ENCODE data around the gene DNAH7.
"Not testable (repeated sequence)": the region's sequence is repeated elsewhere in the genome, so short reads cannot be mapped to it uniquely, and the experiment has no call there.

The DNAH7 gene

DNA sequence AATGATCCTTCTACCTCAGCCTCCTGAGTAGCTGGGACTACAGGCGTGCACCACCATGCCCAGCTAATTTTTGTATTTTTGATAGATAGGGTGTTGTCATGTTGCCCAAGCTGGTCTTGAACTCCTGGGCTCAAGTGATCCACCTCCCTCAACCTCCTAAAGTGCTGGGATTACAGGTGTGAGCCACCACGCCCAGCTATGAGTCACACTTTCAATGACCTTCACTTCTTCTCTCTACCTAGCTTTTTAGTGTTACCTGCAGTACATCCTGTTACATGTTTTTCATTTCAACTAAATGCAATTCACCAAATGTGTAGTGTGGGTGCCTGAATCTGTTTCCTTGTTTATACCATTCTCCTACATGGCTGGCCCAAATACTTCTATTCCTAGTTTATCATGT lies 347.6 kb downstream of the DNAH7 start:
- no peak for DNase-seq (ENCODE audit: low read depth)

DNA sequence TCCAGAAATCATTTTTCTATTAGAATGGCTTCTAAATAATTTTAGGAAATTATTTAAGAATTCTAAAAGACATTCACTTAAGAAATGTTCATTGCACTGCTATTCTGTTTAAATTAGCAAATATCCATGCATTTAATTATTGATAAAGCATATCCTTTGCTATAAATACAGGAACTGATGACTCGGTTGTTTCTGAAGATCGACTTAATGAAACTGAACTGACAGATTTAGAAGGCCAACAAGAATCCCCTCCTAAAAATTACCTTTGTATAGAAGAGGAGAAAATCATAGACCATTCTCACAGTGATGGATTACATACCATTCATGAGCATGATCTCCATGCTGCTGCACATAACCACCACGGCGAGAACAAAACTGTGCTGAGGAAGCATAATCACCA lies 352.2 kb downstream of the DNAH7 start:
- no peak for DNase-seq (ENCODE audit: low read depth)

DNA sequence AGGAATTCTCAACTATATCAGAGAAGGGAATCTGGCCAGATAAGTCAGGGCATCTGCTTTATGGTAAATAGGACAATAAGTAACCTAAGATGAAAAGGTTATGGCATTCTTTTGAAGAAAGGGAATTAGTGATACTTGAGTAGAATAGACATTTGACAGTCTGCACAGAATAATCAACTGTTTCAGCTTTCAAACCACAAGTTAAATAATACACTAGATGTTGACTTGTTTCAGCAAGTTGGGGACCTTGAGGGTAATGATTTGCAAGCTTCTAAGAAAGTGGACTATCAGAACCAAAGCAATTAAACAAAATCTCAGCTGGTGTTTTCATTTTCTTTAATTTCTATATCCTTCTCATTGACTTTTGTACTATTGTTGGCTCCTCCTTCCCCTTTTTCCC lies 357.2 kb downstream of the DNAH7 start:
- DNase-seq (ENCODE audit: low read depth): no peak

DNA sequence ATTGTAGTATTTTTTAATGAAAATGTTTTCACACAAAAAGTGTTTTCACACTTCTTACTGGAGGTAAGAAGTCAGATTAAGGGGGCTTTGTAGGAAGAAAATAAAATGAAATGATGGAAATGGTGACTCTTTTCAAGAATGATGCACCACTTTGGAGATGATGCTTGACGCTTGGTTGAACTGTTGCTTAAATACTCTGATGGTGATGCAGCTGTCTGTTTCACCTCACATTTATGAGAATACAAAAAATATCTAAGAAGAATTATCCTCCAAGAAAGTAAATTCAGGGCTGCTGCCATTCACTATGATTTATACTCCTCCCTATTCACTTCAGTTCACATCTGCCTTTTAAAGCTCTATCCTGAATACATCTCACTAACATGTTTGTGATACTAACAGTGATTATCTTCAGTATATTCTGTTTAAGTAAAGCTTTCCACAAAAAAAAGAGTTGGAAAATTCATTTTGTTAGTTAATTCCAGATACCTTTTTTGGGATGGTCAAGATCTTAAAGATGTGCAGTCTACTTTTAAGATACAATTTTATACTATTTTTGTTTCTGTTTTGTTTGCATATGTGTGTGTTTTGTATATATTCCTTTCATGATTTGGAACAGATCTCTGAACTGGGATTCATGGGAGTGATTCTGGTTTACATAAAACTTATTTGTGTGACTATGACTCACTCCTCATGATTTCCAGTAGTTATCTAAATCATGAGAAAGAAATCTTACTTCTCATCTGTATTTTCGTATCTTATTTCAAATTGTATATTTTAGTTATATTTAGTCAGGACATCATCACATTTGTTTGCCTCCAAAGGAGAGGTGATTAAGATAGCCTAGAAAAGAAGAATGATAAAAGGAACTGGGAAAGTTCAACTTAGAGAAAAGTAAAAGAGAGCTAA lies 358.5 kb downstream of the DNAH7 start:
- DNase-seq (ENCODE audit: low read depth): peak; percentile 11

DNA sequence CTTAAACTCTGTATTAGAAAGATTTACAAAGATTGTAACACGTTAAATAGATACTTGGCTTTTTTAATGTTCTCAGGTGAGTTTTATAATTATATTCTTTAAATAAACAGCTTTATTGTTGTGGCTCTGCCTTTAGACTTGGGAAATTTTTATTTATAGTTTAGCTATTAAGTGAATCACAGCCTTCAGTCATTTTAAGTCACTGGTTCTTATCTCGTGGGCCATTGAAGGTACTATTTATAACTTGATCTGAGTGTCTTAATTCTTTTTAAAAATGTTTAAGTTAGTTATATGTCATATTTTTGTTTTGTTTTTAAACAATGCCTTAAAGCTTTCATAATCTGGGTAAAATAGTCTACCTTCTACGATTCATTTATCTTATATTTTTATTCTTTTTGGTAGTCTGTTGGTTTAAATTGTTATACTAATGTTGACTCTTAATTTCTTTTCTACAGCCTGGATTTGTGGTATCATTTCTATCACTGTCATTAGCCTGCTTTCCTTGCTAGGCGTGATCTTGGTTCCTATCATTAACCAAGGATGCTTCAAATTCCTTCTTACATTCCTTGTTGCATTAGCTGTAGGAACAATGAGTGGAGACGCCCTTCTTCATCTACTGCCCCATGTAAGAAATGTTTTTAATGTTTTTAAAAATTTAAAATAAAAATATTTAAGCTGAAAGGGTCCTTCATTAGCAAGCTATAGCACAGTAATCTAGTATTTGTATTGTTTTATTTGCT lies 362.3 kb downstream of the DNAH7 start:
- DNase-seq (ENCODE audit: low read depth): no peak

DNA sequence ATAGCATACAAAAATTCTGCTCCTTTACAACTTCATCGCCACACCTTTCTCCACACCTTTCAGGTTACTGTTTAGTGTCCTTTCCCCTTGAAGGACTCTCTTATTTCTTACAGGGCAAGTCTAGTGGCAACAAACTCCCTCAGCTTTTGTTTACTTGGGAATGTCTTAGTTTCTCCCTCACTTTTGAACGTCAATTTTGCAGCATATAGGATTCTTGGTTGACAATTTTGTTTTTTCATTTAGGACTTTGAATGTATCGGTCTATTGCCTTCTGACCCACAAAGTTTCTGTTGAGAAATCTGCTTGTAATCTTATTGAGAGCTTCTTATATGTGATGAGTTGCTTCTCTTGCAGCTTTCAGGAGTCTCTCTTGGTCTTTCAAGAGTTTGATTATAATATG lies 368.2 kb downstream of the DNAH7 start:
- no peak for DNase-seq (ENCODE audit: low read depth)

DNA sequence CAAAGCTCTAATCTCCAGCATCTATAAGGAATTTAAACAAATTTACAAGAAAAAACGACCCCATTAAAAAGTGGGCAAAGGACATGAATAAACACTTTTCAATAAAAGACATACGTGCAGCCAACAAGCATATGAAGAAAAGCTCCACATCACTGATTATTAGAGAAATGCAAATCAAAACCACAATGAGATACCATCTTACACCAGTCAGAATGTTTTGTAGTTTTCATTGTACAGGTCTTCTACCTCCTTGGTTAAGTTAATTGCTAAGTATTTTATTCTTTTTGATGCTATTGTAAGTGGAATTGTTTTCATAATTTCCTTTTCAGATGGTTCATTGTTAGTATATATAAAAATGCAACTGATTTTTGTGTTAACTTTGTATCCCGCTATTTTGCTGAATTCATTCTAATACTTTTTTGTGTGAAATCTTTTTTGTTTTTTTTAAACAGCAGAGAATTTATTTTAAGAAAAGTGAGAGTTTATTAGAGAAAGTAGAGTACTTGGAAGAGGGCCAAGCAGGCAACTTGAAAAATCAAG lies 370.9 kb downstream of the DNAH7 start:
- DNase-seq (ENCODE audit: low read depth): no peak

DNA sequence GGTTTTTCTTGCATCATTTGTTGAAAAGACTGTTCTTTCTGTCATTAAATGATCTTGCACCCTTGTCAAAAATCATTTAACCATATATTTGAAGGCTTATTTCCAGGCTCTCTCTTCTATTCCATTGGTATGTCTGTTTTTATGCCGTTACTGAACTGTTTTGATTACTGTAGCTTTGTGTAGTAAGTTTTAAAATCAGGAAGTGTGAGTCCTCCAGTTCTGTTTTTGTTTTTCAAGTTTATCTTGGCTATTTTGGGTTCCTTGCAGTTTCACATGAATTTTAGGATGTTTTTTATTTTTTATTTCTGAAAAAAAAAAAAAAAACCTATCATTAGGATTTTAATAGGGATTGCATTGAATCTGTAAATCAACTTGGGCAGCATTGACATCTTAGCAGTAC lies 372.6 kb downstream of the DNAH7 start:
- DNase-seq (ENCODE audit: low read depth): no peak

DNA sequence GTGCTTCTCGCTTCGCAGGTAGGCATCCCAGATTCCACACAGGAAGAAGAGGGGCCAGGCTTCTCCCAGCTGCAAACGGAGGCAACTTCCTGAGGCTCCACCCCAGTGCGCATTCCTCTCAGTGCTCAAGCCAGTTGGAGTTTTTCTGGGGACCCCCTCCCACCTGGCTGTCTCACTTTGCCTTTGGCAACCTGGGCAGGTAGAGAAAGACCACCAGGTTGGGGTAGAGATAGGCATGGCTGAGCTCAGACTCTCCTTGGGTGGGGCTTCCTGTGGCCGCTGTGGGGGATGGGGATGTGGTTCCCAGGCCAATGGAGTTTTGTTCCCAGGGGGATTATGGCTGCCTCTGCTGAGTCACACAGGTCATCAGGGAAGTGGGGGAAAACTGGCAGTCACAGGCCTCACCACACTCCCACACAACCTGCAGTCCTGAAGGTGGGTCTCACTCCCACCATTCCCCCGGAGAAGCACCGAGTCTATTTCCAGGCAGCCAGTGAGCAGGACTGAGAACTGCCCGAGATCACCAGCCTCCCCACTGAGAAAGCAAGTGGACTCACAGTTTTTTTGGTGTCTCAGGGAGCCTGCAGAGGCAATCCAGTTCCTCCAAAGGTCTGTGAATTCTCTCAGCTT lies 373.5 kb downstream of the DNAH7 start:
- no peak for DNase-seq (ENCODE audit: low read depth)

DNA sequence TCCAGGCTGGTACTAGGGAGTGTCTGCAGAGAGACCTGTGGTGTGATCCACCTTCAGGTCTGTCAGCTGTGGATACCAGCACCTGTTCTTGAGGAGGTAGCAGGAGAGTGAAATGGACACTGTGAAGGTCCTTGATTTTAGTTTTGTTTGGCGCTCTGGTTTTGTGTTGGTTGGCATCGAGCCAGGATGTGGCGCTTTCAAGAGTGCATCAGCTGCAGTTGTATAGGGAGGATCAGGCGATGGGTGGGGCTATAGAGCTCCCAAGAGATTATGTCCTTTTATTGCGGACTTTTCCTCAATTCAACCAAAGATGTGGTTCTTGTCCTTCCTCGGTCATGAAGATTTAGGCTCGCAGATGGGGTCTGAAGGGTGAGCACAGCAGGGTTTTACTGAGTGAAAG lies 374.1 kb downstream of the DNAH7 start:
- DNase-seq (ENCODE audit: low read depth): no peak

DNA sequence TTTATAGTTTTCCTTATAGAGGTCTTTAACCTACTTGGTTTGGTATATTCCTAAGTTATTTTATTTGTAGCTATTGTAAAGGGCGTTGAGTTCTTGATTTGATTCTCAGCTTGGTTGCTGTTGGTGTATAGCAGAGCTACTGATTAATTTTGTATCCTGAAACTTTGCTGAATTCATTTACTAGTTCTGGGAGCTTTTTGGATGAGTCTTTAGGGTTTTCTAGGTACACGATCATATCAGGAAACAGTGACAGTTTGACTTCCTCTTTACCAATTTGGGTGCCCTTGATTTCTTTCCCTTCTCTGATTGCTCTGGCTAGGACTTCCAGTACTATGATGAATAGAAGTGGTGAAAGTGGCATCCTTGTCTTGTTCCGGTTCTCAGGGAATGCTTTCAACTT lies 376.1 kb downstream of the DNAH7 start:
- not testable (repeated sequence) for DNase-seq (ENCODE audit: low read depth)

All from GM04503 (cell line).